HepG2 (cell line): ENCODE results near the gene KLHL18.
"Not testable (repeated sequence)": the region's sequence is repeated elsewhere in the genome, so short reads cannot be mapped to it uniquely, and the experiment has no call there.

Experiments used
- CEBPB ChIP-seq: IDR thresholded peaks from 2 replicates; pipeline ENCODE4 v1.6.1; 2011; ENCODE audit warnings: low read depth, low read length, improper control_type of control experiment, borderline replicate concordance
- ZNF292 ChIP-seq: sonication (generic); formaldehyde crosslinking; IDR thresholded peaks from 2 replicates; pipeline ENCODE4 v1.8.1; 2022; ENCODE audit warnings: mild to moderate bottlenecking, low read depth, missing genetic modification reagents, borderline replicate concordance
- ZNF563 ChIP-seq: sonication (generic); formaldehyde crosslinking; IDR thresholded peaks from 2 replicates; pipeline ENCODE4 v1.8.0; 2022; ENCODE audit warnings: mild to moderate bottlenecking, moderate library complexity, missing genetic modification reagents

DNA sequence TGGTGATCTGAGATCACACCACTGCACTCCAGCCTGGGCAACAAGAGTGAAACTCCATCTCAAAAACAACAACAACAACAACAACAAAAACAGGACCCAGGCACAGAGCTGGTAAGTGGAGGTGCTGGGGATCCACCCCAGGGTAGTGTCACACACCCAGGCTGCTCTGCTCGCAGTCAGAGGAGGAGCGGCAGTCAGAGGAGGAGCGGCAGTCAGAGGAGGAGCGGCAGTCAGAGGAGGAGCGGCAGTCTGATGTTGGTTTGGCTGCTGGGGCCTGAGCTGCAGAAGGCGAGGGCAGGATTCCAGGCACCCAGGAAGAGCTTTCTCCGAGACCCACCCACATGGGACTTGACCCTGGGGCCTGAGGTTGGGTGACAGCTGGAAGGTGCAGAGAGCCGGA, 87.3 kb downstream of the KLHL18 start:
- not testable (repeated sequence) for TF ChIP-seq ZNF292; ZNF563 (CRISPR knock-in tag); CEBPB
